Renal cortical epithelial cell (primary cell): ENCODE measurements around the gene MFNG. TPM values are rescaled to one million over a fixed set of nuclear protein-coding genes. Genes with fewer than 3 reads are reported as not detected.

Experiments used
- DNase-seq: peaks from one replicate; pipeline ENCODE4 v3.0.0-alpha.2; 2011; ENCODE audit warnings: low read depth
- total RNA-seq: library from RNA; depleted of rRNA; stranded (reverse); fragments of >200 nt; gene quantifications from 2 replicates; pipeline ENCODE4 v1.2.3, GENCODE V29; 2014

Gene MFNG
- total RNA-seq, 1 donor from 2014 or later: 1.1 TPM

DNA sequence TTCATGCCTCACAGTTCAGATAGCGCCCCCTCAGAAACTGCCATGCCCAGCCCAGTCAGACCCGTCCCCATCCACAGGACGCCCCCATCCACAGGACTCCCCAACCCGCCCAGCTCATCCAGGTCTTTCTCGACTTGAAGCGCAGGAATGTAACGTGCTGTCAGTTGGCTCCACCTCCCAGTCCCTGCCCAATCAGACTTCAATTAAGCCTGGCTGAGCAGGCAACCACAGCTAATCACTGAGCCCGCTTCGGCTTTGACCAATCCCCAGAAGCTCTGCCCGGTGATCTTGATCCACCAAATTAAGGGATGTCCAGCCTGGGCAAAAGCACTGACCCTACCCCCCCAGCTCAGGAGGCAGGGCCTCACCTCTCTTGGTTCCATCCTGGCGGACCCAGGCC is 10.5 kb upstream of the MFNG start:
- DNase-seq: peak; percentile 66

DNA sequence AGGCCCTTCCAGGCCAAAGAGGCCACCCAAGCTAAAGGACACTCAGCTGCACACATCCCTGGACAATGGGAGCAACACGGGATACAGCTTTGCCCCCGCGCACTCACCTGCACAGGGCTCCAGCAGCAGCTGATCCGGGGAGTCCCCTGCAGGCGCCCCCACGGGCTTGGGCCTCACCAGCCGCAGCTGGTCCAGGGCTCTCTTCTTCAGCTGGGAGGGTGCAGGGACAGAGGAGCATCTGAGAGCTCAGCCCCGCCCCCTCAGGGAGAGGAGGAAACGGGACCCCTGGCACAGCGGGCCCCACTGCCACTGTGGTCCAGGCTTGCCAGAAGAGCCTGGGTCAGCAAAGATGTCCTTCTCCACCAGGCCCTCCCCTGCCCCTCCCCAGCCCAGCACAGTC is 7.8 kb upstream of the MFNG start:
- DNase-seq: no peak

DNA sequence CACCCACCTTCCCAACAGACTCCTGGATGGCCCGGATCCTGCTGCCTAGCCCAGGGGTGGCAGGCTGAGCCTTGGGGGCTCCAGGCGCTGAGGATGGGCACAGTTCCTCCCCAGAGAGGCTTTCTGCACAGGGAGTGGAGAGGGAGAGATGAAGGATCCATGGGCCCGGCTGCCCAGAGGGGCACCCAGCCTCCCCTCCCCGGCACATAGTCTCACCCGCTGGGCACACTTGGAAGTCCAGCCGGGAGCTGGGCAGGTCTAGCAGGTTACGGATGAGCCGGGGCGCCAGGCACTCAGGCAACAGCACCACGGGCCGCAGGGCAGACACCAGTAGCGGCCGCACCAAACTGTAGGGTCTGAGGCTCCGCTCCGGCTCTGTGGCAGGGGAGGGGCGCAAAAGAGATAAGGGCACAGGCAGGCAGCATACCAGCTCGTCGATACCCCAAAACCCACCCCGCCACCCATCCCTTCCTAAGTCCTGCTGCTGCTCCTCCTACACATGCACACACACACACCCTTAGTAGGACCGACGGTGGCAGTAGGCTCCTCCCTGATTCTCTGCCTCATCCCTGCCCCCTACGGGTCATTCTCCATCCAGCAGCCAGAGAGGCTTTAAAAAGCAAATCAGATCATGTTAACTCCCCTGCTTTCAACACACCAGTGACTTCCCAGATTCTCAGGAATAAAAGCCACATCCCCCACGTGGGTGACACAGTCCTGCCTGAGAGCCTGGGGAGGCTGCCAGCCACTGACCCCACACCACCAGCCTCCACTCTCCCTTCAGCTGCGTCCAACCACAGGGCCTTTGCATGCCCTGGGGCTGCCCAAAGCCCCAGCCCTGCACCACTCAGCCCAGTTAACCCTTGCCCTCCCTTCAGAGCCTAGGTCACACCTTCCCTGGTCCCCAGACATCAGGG is 6.5 kb upstream of the MFNG start:
- DNase-seq: peak; percentile 85

DNA sequence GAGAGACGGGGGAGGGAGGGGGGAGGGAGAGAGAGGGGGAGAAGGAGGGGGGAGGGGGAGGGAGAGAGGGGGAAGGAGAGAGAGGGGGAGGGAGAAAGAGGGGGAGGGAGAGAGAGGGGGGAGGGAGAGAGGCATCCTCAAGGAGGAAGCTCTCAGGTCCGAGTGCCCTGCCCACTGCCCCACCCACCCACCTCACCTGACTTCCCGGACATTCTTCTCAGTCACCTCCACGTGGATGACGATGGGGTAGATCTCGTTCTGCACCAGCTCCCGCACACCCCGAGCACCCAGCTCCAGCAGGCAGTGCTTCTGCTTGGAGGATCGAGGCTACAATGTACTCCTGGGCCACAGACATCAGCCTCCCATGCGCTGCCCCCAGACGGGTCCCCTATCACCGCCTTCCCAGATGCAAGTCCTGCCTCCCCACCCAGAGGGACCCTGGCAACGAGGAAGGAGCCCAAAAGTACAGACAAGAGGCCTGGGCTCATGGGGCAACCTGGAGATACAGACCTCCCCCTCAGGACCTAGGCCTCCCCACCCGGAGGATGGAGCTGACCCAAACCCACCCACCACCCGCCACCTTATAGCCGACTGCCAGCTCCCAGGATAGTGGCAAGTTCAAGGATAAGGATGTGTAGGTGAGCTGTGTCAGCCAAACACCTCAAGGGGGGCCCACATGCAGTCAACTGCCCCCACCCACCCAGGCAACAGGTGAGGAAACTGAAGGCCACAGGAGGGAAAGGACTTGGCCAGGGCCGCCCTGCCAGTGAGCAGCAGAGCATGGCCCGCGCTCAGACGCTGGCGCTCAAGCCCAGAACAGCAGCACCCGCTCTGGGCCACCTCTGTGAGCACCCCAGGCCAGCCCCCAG is 5.6 kb upstream of the MFNG start:
- DNase-seq: no peak

DNA sequence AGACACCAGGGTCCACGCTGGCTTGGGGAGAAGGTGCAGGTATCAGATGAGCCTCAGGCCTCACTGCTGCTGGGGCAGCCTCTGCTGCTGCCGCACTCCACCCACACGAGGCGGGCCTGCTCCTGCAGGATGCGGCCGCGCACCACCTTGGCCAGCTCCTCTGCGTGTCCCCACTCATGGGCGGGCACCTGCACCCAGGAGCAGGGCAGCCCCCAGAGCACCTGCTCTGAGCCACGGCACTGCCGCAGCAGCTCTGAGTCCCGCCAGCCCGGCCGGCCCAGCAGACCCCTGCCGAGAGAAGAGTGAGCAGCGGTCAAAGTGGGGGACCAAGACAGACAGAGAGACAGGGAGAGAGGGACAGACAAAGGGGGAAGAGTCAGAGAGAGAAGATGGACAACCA is 4.9 kb upstream of the MFNG start:
- no peak for DNase-seq

DNA sequence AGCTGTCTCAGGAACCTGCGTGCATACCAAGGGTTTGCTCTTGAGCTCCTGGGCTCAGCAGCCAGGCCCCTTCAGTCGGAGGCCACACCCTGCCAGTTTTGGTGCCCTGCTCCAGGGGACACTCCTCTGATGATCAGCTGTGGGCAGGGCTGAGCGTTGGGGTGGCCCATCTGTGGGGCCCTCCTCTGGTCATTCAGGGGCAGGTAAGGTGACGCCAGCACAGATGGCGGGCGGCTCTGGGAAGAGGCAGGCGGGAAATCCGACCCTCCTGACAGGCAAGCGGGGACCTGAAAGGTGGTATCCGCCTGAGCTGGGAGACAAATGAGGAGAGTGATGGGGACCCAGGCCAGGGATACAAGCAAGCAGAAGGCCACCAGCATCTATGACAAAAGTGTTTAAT is 3.8 kb upstream of the MFNG start:
- DNase-seq: no peak

DNA sequence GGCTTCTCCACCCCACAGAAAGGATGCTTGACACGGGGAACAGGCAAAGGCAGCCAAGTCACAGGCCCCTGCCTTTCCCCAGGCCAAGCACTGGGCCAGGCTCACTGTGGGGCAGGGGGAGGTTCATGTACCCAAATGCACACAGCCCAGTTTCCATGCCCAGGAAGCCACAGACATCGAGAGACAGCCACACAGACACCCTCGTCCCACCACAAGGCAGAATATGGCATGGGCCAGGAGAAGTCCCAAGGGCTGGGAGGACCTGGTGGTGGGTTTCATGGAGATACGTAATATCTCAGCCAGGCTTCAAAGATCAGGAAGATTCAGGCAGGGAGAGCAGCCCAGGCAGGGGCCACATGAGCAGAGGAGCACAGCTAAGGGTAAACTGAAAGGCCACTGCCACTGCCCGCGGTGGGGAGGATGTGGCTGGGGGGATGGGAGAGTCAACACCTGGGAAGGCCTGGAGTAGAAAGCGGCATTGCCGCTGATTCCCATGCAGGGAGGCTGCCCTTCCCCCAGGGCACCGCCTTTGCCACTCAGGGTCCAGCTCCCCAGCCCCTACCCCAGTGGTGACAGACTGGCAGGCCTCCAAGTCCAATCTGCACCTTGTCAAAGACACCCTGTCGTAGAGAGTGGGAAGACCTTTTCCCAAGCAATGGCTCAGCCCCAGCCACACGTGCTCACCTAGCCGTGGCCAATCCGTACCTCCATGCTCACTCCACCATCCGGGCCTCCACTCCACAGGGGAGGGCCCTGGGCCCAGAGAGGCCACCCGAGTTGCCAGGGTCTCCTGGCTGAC is 2.4 kb upstream of the MFNG start:
- DNase-seq: no peak

DNA sequence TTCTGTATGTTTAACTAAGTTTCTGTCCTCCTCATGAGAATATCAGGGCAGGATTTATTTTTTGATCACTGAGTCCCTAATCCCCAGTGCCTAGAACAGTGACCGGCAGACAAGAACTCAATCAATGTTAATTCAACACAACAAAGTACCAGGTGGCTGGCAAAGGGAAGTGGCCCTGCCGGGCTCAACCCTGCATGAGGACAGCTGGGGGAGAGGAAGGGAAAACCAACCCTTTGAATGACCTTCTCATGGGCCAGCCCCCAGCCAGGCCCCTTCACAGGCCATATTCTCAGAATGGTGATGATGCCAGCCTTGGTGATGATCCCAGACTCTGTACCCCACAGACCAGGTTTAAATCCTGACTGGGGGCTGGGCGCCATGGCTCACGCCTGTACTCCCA is 1.4 kb upstream of the MFNG start:
- no peak for DNase-seq

DNA sequence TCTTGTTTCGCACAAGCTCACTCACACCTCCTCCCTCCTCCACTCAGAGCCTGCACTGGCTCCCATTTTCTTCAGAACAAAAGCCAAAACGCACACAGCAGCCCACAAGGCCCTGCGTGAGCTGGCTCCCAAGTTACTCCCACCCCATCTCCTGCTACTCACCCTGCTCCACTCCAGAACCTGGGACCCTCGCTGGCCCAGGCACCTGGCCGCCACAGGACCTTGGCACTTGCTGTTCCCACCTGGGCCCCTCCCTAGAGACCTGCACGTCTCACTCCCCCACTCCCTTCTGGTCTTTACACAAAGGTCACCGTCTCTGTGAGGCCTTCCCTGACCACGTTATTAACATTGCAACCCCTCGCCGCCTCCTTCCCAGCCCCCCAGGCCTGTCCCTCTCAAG is 945 bp upstream of the MFNG start:
- DNase-seq: no peak

DNA sequence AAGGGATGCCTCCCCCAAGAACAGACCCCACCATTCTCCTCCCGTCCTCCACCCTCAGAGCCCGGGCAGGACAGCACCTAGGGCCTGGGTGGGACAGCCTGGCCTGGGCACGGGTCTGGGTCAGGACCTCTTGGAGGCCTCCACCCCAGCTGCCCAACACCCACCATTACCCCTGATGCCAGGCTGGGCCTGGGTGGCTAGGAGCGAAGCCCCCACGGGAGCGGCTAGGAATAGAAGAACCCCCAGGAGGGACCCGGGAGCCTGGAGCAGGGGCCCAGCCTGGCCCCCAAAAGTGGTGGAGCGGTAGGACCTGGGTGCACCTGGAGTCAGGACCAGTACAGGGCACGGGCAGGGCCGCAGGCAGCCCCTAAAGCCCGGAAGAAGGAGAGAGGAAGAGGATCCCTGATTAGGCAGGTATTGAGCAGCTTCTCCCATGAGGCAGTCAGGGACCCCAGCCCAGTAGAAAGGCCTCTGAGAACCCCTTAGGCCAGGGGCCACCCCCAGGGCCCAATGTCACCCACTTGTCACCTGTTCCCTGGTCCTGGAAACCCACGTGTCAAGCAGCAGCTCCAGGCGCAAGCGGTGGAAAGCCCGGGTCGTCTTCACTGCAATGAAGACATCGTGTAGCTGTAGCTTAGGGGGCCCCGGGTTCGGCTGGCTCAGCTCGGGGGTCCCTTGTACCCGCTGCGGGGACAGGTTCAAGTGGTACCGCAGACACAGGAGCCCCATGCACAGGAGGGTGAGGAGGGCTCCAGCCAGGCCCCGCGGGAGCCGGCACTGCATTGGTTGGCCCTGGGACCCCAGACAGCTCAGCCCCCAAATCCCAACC is 575 bp downstream of the MFNG start:
- DNase-seq: no peak

DNA sequence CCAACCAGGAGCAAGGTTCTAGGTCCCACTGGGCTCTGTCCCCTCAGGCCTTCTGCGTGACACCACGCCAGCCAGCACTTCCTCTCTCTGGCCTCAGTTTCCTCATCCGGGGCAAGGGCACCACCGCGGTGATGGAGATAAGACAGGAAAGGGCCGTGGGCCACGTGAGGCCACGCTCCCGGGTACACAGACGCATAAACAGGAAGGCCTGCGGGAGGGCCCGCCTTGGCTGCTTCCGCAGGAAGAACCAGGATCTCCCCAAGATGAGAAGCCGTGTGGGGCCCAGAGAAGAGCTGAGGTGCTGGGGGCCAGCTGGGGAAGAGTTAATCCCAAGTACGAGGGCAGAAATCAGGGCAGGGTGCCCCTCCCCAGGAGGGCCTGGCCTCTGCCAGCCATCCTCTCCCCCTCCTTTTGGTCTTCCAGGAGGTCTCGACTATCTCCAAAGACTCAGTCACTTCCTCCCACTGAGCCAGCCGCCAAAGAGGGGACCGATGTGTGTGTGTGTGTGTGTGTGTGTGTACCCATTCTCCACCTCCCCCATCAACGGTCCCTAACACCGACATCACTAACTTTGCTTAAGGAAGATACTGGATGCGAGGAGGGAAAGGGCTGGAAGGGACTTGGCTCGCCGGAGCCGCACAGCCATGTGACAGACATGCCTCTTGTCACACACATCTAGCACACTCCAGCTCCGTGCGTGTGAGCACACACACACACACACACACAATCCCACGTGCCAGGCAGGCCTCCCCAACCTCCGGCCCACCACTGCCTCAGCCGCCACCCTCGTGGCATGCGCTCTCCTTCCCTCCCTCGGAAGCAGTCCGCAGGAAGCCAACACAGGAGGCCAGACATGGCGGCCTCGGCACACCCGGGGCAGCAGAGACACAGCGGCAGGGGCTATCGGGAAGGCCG is 1.4 kb downstream of the MFNG start:
- no peak for DNase-seq

DNA sequence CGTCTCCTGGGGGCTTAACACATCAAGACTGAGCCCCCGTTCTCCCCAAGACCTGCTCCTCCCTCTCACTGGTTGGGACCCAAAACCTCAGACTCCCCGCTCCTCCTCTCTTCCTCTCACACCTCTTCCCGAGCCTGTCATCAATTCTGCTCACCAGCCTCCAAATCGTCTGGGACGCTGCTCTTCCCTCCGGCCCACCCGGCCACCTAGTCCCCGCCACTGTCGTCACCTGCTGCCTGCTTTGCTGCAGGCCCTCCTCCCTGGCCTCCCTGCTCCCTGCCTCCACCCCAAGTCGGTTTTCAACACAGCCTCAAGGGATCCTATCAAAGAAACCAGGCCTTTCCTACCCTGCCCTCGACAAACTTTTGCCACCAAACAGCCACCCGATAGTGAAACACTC is 3.1 kb downstream of the MFNG start:
- DNase-seq: no peak

DNA sequence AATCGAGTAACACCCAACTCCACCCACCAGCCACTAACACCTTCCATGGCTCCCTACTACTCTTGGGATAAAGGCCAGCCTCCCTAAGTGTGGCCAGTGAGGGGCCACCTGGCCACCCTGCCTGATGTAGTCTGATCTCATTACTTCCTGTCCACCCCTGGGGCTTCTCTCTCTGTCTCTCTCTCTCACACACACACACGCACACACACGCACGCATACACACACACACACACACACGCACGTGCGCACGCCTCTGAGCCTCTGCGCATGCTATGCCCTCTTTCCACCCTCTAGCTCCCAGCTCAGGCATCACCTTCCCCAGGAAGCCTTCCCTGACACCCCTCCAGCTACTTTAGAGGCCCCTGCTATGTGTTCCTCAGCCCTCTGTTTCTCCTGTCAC is 3.9 kb downstream of the MFNG start:
- no peak for DNase-seq

DNA sequence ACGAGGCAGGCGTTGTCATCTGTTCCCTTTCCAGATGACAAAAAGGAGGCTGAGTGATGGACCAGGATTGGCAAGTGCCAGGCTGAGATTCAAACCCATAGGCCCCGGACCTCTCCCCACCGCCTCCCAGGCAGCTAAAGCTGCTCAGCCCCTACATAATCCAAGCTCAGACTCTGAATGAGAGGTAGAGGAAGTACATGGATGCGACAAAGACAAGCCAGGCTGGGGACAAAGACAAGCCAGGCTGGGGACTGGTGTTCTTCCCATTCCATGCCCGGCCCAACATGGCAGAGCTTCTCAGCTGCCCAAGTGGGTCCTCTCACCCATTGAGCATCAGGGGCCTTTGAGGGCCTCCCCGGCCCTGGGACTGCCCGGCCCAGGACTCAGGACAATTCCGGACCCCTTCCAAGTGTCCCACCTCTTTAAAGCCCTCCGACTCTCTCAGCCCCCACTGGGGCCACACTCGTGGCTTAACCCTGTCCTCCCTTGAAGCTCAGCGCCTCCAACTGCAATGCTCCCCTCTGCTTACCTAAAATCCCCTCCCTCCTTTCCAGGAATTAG is 4.8 kb downstream of the MFNG start:
- DNase-seq: no peak

DNA sequence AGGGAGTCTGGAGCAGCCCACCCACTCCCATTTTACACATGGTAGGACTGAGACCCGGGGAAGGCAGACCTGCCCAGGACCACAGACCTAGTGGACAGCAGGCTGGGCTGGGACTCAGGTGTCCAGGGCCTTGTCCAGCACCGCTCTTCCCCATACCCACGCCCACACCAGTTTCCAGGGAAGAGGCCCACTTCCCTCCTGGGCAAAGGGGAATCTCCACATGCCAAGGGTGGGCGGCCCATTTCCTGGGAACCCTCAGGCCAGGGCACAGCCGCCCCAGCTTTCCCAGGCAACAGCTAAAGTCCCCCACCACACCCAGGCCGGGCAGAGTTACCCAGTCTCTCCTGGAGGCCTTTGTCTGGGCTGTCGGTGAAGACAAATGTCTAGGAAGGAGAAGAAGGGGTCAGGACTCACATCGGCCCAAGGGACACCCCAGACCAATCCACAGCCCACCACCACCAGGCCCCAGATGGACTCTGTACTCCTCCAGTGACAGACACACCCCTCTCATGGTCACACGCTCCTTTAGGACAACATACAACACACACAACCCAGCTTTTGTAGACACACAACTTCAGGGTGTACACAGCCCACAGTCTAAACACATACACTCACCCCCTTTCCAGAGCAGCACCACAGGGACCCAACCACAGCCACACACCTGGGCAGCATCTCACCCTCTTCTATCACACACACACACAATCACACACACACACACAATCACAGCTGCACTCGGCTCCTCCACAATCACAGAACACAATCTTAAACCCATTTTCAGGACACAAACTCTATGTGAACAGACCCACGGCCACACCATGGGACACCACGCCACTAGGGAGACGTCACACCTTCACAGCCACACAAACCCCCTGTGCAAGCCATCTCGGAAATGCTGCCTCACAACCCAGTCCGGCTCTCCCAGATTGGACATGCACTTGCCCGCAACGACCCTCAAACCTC is 5.5 kb downstream of the MFNG start:
- no peak for DNase-seq

DNA sequence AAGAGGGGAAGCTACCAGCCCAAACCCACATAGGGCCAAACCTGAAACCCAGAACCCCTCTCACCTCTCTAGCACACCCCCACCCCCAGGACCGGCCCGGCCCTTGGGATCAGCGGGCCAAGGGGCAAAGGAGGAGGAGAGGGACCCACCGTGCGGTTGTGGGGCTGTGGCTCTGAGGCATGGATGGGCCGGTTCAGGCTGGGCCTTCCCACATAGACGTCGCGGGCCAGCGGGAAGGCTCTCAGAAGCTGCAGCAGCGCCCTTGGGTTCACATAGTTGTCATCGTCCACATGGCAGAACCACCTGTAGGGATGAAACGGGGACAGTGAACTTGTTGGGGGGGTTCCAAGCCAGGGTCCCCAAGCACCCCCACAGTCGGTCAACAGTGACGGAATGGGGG is 7.0 kb downstream of the MFNG start:
- no peak for DNase-seq

DNA sequence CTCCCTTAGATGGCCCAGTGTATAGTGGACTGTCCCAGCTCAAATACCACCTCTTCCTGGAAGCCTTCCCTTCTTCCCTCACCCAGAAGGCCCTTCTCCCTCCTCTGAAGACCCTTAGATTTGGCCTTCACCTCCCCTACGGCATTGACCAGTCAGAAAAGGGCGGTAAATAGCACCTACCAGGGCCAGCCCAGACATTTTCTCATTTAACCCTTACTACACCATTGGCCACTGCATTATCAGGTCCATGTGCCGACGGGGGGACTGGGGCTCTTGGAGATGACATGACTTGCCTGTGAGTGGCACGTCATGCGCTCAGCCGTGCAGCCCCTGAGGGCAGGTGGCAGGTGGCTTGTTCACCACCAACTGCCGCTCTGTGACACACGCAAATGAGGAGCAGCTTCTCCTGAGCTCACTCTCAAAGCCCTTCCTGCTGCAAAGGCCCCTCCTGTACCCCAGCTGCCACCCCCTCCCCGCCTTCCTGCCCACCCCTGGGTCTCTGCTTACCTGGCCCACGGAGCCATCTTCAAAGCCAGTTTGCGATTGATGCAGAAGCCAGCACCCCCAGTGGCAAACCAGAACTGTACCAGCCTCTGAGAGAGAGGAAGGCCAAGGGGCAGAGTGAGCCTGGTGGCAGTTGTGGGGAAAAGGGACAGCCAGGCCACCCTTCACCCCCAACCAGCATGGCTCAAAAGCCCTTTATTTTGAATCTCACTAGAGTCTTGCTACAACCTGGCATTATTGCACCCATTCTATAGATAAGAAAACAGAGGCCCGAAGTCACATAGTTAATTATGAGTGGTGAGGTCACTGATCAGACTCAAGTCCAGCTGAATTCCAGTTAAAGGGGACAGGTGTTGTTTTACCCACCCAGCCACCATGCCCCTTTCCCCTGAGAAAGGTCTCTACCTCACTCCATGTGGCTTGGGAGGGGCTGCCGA is 9.5 kb downstream of the MFNG start:
- no peak for DNase-seq
